GM18951 (cell line): ENCODE measurements around the gene CACNA2D3.

Experiments
- POLR2A ChIP-seq: IDR thresholded peaks from 4 replicates; pipeline ENCODE4 v1.6.1; 2011; ENCODE audit warnings: mild to moderate bottlenecking; ENCODE audit not compliant: insufficient read length, insufficient read depth; ENCODE audit errors: extremely low read depth
- in situ Hi-C: fragments of 300-500 bp; cut with MboI; formaldehyde crosslinking; loops from one replicate; pipeline ENCODE4 v1.12.0; 2022; ENCODE audit warnings: low sequenced_read_pairs, mixed read lengths, inconsistent platforms; ENCODE audit not compliant: unreplicated experiment

Gene CACNA2D3

GRCh38 chr3:54822206-54822605, 699.9 kb downstream of the CACNA2D3 start:
- TF ChIP-seq POLR2A, result no peak
- in situ Hi-C loops, result no loop called here

DNA sequence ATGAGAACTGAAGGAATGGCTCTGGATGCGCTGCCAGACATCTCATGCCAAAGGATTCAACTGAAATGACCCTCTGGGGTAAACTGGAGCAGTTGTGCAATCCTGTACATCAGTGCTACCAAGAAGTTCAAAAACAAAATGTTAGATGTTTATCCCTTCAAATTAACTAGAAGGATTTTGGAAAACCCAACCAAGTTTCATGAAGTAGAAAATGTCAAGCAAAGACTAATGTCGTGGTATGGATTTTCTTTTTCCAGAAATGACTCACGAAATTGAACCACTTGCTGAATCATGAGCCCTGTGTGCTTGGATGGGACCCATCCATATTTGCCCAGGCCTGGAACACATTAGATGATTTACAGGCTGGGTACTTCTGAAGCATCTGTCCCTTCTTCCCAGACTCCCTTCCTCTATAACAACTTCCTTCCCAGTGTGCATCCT, 703.9 kb downstream of the CACNA2D3 start:
- in situ Hi-C loops, result no loop called here
- TF ChIP-seq POLR2A, result no peak

DNA sequence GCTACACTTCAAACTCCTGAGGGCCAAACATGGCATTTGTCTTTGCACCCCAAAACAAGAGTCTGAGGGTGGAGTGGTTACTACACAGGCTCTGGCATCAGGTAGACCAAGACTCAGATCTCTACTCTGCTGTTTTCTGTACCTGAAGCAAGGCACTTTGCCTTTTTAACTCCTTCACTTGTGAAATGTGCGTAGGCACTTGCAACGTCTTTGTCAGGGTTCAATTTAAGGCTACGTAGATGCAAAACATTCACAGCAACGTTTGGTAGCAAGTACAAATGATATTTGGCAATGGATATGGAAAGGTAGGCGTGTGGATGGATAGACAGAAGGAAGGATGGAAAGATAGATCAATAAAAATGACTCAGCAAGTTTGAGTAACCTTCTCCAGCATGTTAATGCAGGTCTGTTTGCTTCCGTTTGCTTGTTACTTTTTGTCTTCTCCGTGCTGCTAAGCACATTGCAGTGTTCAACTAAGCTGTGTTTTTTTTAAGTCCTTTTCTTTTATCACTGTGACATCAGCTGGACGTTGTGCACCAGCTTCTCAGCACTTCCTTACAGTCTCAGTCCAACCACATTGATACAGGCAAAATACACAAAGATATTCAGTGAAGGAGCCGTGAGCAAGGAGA, 704.8 kb downstream of the CACNA2D3 start:
- in situ Hi-C loops, result no loop called here
- TF ChIP-seq POLR2A, result no peak

DNA sequence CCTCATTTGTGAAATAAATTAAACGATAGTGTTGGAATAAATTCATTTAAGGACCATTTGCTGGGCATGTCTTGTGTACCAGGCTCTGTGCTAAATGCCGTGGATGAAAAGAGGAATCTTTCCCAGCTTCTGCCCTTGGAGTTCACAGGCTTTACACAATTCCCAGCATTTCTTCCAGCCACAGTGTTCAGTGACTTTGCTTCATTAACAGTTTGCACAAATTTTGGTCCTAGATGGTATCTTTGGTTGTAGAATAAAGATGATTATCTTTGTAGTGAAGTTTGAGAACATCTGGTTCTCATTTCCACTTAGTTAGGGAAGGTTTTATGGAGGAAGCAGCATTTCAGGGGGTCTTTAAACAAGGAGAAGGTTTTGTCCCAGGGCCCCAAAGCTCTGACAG, 705.4 kb downstream of the CACNA2D3 start:
- in situ Hi-C loops, result no loop called here
- TF ChIP-seq POLR2A, result no peak

GRCh38 chr3:54830658-54831057, 708.3 kb downstream of the CACNA2D3 start:
- no peak for TF ChIP-seq POLR2A
- in situ Hi-C loops, result no loop called here

GRCh38 chr3:54831112-54831511, 708.8 kb downstream of the CACNA2D3 start:
- in situ Hi-C loops, result no loop called here
- no peak for TF ChIP-seq POLR2A

- no peak for TF ChIP-seq POLR2A
- in situ Hi-C loops, result no loop called here
Observed at GRCh38 chr3:54832876-54833275, 710.5 kb downstream of the CACNA2D3 start.

- in situ Hi-C loops, result no loop called here
- TF ChIP-seq POLR2A, result no peak
Observed at GRCh38 chr3:54835701-54836100, 713.3 kb downstream of the CACNA2D3 start.

- in situ Hi-C loops, result no loop called here
- no peak for TF ChIP-seq POLR2A
Observed at GRCh38 chr3:54836871-54837270, 714.5 kb downstream of the CACNA2D3 start.

DNA sequence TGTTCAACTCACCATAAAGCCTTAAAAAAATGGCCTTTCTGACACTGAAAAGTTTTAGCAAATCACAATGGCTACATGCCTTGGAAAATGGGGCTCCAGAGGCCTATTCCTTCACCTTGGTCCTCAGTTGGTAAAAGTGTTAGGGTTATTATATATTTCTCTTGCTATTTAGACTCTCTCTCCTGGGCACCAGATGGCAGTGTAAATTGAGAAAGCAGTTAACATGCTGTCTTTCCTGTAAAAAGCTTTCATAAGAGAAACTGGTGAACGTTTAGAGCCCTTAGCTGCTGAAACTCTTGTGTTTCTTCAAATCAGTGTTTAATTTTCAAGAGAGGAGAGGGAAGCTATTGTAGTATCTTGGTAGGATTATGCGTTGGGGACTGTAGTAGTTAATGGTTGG, 715.6 kb downstream of the CACNA2D3 start:
- TF ChIP-seq POLR2A, result no peak
- in situ Hi-C loops, result no loop called here

DNA sequence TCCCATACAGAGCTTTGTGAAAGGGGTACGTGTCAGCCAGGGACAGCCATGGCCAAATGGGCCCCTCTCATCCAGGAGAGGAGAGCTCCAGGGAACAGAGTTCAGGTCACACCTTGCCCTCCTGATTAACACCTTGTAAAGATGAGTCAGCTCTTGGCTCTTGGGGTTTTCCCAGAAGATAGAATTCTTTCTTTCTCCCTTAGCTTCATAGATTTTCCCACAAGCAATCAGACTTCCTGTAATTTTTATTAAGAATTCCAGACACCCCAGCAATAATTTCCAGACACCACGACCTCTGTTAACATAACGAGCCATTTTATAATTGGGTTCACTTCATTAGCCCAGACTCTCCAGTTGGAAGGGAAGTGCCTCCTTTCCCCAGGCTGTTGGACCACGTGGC, 719.1 kb downstream of the CACNA2D3 start:
- in situ Hi-C loops, result no loop called here
- no peak for TF ChIP-seq POLR2A

- TF ChIP-seq POLR2A, result no peak
- in situ Hi-C loops, result no loop called here
Observed at GRCh38 chr3:54843352-54843751, 721.0 kb downstream of the CACNA2D3 start.

DNA sequence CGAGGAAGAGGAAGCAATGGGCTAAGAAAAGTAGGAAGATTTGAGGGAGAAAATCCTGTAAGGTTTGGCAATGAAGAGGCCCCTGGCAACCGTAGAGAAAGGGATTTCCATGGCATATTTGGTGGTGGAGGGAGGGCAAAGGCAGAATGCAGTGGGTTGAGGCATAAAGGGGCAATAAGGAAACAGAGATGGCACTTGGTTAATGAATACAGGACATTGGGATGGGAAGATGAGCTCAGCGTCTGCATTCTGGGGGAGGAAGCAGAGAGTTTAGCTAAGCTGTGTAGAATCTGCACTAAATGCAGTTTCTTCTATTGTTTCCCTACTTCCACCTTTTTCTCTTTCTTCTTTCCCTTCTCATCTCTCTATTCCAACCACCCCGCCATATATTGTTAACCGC, 721.9 kb downstream of the CACNA2D3 start:
- TF ChIP-seq POLR2A, result no peak
- in situ Hi-C loops, result no loop called here

GRCh38 chr3:54845011-54845410, 722.7 kb downstream of the CACNA2D3 start:
- no peak for TF ChIP-seq POLR2A
- in situ Hi-C loops, result no loop called here

- in situ Hi-C loops, result no loop called here
- no peak for TF ChIP-seq POLR2A
Observed at GRCh38 chr3:54845551-54845950, 723.2 kb downstream of the CACNA2D3 start.
